Measurements from ENCODE around the gene RHBDD1.

- TF ChIP-seq POLR2A (IDR thresholded peaks at IDR 0.05), result no peak
- no peak for TF ChIP-seq CTCF (IDR thresholded peaks at IDR 0.05)
These were observed 43.5 kb upstream of the RHBDD1 start for GRCh38 chr2:226792155-226792881.
